Suprapubic skin (tissue), 4 donors: ENCODE data around the gene MUC6.

Experiments
- EP300 ChIP-seq: sonication (generic); formaldehyde crosslinking; IDR thresholded peaks from one replicate; pipeline ENCODE4 v1.6.1; 2017; ENCODE audit warnings: antibody characterized with exemption
- POLR2A ChIP-seq, 2 donors: fragments of 450-650 bp; IDR thresholded peaks; one replicate each; pipeline ENCODE4 v1.6.1; 2017; ENCODE audit warnings: antibody characterized with exemption in 2 of 2, mild to moderate bottlenecking in 2 of 2, moderate library complexity in 2 of 2
- POLR2AphosphoS5 ChIP-seq, 3 donors: sonication (generic); formaldehyde crosslinking; IDR thresholded peaks; one replicate each; pipeline ENCODE4 v1.6.1; 2017; ENCODE audit warnings: antibody characterized with exemption in 3 of 3
- TF ChIP-seq, protein P1 (sequence below), 2 donors: fragments of 200-600 bp in 1 of 2; fragments of 450-650 bp in 1 of 2; sonication (generic) in 1 of 2; IDR thresholded peaks; one replicate each; pipeline ENCODE4 v1.5.1; 2016 to 2019; ENCODE audit warnings: antibody characterized with exemption in 2 of 2, mild to moderate bottlenecking in 1 of 2, moderate library complexity in 1 of 2

DNA sequence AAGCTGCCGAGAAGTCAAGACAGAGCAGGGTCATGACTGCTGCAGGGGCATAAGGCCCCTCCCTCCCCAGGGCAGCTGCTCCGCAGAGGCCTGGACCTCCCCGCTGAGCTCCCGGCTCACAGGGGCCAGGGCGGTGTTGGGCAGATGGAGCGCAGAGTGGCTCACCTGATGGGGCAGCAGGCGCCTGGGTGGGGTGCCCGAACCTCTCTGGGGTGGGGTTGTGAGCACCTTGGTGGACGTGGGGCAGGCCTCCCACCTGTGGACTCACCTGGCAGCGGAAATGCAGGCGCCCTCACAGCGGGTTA lies 22.9 kb downstream of the MUC6 start:
- TF ChIP-seq, protein P1, sequence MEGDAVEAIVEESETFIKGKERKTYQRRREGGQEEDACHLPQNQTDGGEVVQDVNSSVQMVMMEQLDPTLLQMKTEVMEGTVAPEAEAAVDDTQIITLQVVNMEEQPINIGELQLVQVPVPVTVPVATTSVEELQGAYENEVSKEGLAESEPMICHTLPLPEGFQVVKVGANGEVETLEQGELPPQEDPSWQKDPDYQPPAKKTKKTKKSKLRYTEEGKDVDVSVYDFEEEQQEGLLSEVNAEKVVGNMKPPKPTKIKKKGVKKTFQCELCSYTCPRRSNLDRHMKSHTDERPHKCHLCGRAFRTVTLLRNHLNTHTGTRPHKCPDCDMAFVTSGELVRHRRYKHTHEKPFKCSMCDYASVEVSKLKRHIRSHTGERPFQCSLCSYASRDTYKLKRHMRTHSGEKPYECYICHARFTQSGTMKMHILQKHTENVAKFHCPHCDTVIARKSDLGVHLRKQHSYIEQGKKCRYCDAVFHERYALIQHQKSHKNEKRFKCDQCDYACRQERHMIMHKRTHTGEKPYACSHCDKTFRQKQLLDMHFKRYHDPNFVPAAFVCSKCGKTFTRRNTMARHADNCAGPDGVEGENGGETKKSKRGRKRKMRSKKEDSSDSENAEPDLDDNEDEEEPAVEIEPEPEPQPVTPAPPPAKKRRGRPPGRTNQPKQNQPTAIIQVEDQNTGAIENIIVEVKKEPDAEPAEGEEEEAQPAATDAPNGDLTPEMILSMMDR (IDR thresholded peaks at IDR 0.05) = no peak
- no peak for TF ChIP-seq POLR2AphosphoS5 (IDR thresholded peaks at IDR 0.05)
- TF ChIP-seq POLR2A (IDR thresholded peaks at IDR 0.05) = no peak
- no peak for TF ChIP-seq EP300
